C1 segment of cervical spinal cord (tissue), 14 donors: ENCODE results near the gene USP43.
"Not testable (repeated sequence)": the region's sequence is repeated elsewhere in the genome, so short reads cannot be mapped to it uniquely, and the experiment has no call there.

Experiments
- DNase-seq, 14 donors: peaks; one replicate each; lab custom pipeline; 2025; lab: John Stamatoyannopoulos, UW

USP43 gene

GRCh38 chr17:9644910-9645751, at the start of gene USP43:
USP43 (plus strand) TSS chr17:9645517; CDS start chr17:9645633, 116 bp downstream.
- peak in 1 of 14 donors; percentile 19 for DNase-seq

GRCh38 chr17:9597638-9598037, 47.7 kb upstream of the USP43 start:
- DNase-seq = not testable (repeated sequence)

- DNase-seq = no peak
These were observed 46.7 kb upstream of the USP43 start for GRCh38 chr17:9598661-9599060.

- not testable (repeated sequence) for DNase-seq
These were observed 40.7 kb upstream of the USP43 start for GRCh38 chr17:9604583-9604982.

GRCh38 chr17:9606453-9606852, 38.9 kb upstream of the USP43 start:
- no peak for DNase-seq

GRCh38 chr17:9607058-9607457, 38.3 kb upstream of the USP43 start:
- DNase-seq = not testable (repeated sequence)

GRCh38 chr17:9611557-9611956, 33.8 kb upstream of the USP43 start:
- no peak for DNase-seq

GRCh38 chr17:9612006-9612405, 33.3 kb upstream of the USP43 start:
- no peak for DNase-seq

GRCh38 chr17:9615486-9615885, 29.8 kb upstream of the USP43 start:
- no peak for DNase-seq

GRCh38 chr17:9622961-9623360, 22.4 kb upstream of the USP43 start:
- no peak for DNase-seq

- no peak for DNase-seq
These were observed 16.8 kb upstream of the USP43 start for GRCh38 chr17:9628509-9628908.

GRCh38 chr17:9632741-9633140, 12.6 kb upstream of the USP43 start:
- no peak for DNase-seq

GRCh38 chr17:9635340-9635739, 10.0 kb upstream of the USP43 start:
- no peak for DNase-seq

GRCh38 chr17:9636501-9636900, 8.8 kb upstream of the USP43 start:
- DNase-seq = no peak

GRCh38 chr17:9640388-9640787, 4.9 kb upstream of the USP43 start:
- not testable (repeated sequence) for DNase-seq

GRCh38 chr17:9643611-9644010, 1.7 kb upstream of the USP43 start:
- DNase-seq = no peak

- DNase-seq = peak in 1 of 14 donors; percentile 3
These were observed 681 bp downstream of the USP43 start for GRCh38 chr17:9645851-9646545.

- no peak for DNase-seq
These were observed 1.2 kb downstream of the USP43 start for GRCh38 chr17:9646546-9646885.

- DNase-seq = no peak
These were observed 1.7 kb downstream of the USP43 start for GRCh38 chr17:9647014-9647413.

- no peak for DNase-seq
These were observed 3.3 kb downstream of the USP43 start for GRCh38 chr17:9648521-9649110.

- no peak for DNase-seq
These were observed 13.4 kb downstream of the USP43 start for GRCh38 chr17:9658593-9659211.

GRCh38 chr17:9661027-9661426, 15.7 kb downstream of the USP43 start:
- no peak for DNase-seq
